SK-MEL-5 (cell line): Measurements from ENCODE around the gene CNTNAP2. TPM values are rescaled to one million over a fixed set of nuclear protein-coding genes. Genes with fewer than 3 reads are reported as not detected.
"Not testable (repeated sequence)": the region's sequence is repeated elsewhere in the genome, so short reads cannot be mapped to it uniquely, and the experiment has no call there.

Source experiments
- DNase-seq: peaks from one replicate; pipeline ENCODE4 v3.0.0-alpha.2; 2016; ENCODE audit warnings: low read depth, low spot score
- in situ Hi-C: cut with HindIII; loops from 2 replicates; pipeline ENCODE4 v1.10.0; 2016; ENCODE audit warnings: low sequenced_read_pairs, high pct_unique_total_duplicates, low pct_unique_long_range_greater_than_20kb
- total RNA-seq: library from RNA; depleted of rRNA; stranded (reverse); fragments of >200 nt; shearing (Covaris generic); gene quantifications from 2 replicates; pipeline ENCODE4 v1.2.3, GENCODE V29; 2014

The CNTNAP2 gene
- total RNA-seq, 1 experiment from 2014 or later: not detected

DNA sequence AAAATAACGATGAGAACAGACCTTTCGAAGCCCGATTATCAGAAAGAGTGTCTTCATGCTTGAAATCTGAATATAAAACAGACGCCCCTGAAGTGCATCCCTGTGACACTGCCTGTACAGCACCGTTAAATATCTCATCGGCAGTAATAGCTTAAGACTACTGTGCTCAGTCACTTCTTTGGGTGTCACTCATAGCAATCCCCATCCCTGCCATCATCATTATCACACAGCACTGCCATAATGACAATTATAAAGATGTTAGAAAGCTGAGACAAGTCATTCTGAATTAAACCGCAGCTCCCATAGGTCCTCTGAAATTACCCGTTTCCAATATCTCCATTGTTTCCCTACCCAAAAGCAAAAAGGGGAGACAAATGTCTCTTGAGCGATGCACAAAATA lies 1906.2 kb downstream of the CNTNAP2 start:
- in situ Hi-C loops: no loop called here
- DNase-seq: no peak

- no peak for DNase-seq
- in situ Hi-C loops: no loop called here
Observed at GRCh38 chr7:148026713-148027112, 1910.1 kb downstream of the CNTNAP2 start.

DNA sequence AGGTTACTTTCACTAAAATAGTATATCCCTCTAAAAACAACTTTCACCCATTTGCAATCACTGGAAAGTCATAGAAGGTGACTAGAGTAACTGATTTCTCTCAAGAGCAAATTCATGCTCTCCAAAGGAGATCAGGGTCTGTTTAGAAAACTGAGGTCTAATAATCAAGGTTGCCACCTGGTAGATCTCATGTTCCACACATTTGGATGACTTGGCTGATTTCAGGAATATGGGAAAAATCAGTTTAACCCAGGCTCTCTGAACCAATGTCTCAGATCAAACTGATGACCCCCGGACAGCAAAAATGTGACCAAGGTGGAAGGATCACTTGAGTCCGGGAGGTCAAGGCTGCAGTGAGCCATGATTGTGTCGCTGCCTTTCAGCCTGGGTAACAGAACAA lies 1911.6 kb downstream of the CNTNAP2 start:
- in situ Hi-C loops: no loop called here
- DNase-seq: no peak

DNA sequence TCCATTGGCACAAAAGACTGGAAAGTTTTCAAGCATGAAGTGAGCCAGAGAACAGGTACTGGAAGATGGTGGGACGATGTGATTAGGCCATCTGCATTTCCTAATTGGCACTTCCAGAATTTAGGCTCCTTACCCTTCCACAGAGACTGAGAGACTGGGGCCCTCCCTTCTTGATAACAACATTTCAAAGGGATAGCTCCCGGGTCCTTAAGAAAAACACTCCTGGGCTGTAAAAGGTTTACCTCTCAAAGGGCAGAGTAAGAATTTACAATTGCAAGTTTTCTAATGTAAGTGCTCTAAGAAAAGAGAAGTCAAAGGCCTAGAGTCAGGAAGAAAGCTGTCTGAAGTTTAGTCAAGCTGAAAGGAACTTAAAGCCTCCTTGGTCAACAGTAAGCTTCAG lies 1914.4 kb downstream of the CNTNAP2 start:
- no peak for DNase-seq
- in situ Hi-C loops: no loop called here

DNA sequence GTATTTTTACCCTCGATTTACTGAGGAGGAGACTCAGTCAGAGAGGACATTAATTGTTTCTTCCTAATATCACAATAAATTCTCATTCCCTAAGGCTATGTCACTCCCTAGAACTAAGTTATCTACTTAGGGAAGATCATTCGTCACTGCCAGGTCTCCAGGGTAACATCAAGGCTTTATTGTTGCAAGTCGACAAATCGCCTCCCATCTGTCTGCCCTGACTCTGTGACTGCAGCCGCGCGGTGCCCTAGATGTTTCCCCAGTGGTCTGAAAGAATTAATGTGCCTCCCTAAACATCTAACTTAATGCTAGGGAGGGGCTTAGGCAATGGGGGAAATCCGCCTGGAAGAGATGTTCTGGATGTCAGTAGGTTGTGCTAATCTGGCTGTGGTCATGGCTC lies 1915.2 kb downstream of the CNTNAP2 start:
- DNase-seq: no peak
- in situ Hi-C loops: no loop called here

DNA sequence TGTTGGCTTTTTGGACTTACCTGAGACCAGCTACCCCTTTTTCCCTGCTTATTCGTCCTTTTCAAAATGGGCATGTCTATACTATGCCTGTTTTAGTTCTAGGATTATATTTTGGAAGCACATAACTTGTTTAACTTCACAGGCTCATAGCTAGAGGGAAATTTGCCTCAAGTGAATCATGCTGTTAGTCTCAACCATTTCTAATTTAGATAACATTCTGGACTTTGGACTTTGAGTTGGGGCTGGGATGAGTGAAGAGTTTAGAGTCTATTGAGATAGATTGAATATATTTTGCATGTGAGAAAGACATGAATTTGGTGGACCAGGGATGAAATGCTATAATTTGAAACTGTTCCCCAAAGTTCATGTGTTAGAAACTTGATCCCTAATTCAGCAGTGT lies 1919.3 kb downstream of the CNTNAP2 start:
- no peak for DNase-seq
- in situ Hi-C loops: no loop called here

DNA sequence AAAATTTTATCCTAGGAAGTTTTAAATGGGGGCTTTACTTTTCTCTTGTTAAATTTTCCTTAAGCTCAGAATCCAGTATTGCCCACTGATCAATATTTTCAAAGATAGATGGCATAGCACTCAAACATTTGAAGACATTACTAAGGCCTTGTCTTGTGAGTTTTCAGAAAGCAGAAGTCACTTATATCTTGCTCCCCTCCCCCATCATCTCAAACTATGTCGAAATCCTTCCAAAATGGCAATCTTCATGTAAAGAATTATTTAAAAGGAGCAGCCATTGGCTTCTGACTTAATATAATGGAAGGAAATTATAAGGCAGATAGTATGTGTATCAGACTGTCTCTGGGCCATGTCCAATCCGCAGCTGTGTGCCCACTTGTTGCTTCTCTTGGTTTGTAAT lies 1920.4 kb downstream of the CNTNAP2 start:
- no peak for DNase-seq
- in situ Hi-C loops: no loop called here

- no peak for DNase-seq
- in situ Hi-C loops: no loop called here
Observed at GRCh38 chr7:148041156-148041555, 1924.6 kb downstream of the CNTNAP2 start.

GRCh38 chr7:148042935-148043631 lies 1926.5 kb downstream of the CNTNAP2 start:
- in situ Hi-C loops: no loop called here
- no peak for DNase-seq

- in situ Hi-C loops: no loop called here
Observed at GRCh38 chr7:148044173-148044572, 1927.6 kb downstream of the CNTNAP2 start.

GRCh38 chr7:148045521-148045920 lies 1928.9 kb downstream of the CNTNAP2 start:
- in situ Hi-C loops: no loop called here
- DNase-seq: peak; percentile 14

More at GRCh38 chr7:148044173-148044572, 1927.6 kb downstream of the CNTNAP2 start:
- DNase-seq: no peak

DNA sequence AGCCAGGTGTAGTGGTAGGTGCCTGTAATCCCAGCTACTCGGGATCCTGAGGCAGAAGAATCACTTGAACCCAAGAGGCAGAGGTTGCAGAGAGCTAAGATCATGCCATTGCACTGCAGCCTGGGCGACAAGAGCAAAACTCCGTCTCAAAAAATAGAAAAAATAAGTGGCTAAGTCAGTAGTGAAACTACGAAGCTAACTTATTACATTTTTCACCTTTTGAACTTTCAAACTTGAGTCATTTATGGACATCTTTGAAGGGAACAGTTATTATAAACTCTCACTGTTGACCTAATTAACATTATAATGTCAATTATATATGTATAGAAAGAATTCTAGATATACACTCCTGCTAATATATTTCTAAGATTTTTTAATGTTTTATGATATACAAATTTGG lies 1932.5 kb downstream of the CNTNAP2 start:
- DNase-seq: no peak
- in situ Hi-C loops: no loop called here

- in situ Hi-C loops: no loop called here
- no peak for DNase-seq
Observed at GRCh38 chr7:148050492-148051158, 1934.0 kb downstream of the CNTNAP2 start.

DNA sequence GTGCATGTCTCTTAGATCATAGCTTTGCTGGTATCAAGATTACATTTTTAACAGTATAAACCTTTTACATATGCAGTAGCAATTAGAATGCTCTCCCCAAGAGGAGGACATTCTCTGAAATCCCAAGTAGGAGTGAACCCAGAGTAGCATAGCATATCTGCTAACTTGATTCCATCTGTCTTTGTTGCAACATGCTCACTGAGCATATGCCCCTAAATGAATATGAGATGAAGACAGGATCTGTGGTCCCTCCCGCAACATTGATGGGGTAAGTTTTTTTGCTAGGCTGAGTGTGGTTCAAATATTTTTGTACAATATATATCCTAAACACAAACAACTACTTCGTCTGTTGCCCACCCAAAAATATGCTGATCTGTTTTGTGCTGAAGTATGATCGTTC lies 1939.8 kb downstream of the CNTNAP2 start:
- in situ Hi-C loops: no loop called here
- no peak for DNase-seq

GRCh38 chr7:148058092-148058491 lies 1941.5 kb downstream of the CNTNAP2 start:
- no peak for DNase-seq
- in situ Hi-C loops: no loop called here

- DNase-seq: no peak
- in situ Hi-C loops: no loop called here
Observed at GRCh38 chr7:148058753-148059152, 1942.2 kb downstream of the CNTNAP2 start.

GRCh38 chr7:148060724-148061123 lies 1944.1 kb downstream of the CNTNAP2 start:
- no peak for DNase-seq
- in situ Hi-C loops: no loop called here

- in situ Hi-C loops, DNase-seq: not testable (repeated sequence)
Observed at GRCh38 chr7:148078111-148078510, 1961.5 kb downstream of the CNTNAP2 start.
